ENCODE data around the gene PMM2.

PMM2 gene

DNA sequence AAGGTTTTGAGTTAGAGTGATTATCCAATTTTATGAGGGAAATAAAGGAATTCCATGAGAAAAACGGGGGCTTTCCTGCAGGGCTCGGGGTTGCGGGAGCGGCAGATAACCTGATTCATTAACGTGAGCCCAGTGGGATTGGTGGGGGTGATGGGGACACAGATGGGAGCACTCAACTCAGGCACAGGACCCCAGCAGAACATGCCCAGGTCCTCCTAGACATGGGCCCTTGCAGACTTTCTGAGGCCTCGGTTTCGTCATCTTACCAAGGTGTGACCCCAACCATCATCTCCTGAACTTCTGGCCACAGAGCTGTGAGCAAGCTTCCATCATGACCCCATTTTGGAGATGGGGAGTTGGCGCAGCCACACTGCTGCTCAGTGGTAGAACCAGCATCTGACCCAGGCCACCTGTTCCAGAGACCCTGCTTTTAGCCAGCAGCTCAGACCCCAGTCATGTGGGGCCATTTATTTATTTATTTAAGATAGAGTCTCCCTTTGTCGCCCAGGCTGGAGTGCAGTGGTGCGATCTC, 48.8 kb downstream of the PMM2 start:
- H3K4me3 Mint-ChIP-seq: no peak overlapping the region
- DNase-seq: no peak
- CTCF ChIA-PET: interaction anchor here (0.6 kb wide), 1 partner anchor 272 kb away, joined by 4 read pairs; no protein-coding TSS in a partner anchor
- peaks cover 12% of the 10 kb centered on the region for H3K4me1 Mint-ChIP-seq
- H3K27ac Mint-ChIP-seq: no peak overlapping the region
- peaks cover 25% of the 10 kb centered on the region for H3K36me3 Mint-ChIP-seq
- no peaks in the 10 kb centered on the region for H3K9me3 Mint-ChIP-seq
- no peaks in the 10 kb centered on the region for H3K27me3 Mint-ChIP-seq

DNA sequence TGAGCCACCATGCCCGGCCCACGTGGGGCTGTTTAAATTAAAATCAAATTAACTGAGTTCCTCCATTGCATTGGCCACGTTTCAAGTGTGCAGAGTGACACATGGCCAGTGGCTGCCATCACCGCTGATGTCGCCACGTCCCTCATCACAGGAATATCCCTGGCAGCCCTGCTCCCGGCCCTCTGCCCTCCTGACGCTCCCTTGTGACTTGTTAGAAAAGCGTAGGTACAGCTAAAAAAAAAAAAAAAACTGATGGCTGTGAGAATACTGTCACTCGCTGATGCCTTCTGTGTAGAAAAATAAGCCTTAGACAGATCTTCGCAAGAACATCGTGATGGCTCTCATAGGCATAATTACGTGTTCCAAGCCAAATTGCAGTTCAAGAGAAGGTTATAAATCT, 49.5 kb downstream of the PMM2 start:
- peak overlapping the region; percentile 9 for H3K27ac Mint-ChIP-seq
- no peaks in the 10 kb centered on the region for H3K9me3 Mint-ChIP-seq
- no peak overlapping the region for H3K4me3 Mint-ChIP-seq
- no peaks in the 10 kb centered on the region for H3K27me3 Mint-ChIP-seq
- peak; percentile 4 for DNase-seq
- CTCF ChIA-PET: interaction anchor here (0.6 kb wide), 1 partner anchor 272 kb away, joined by 4 read pairs; no protein-coding TSS in a partner anchor
- H3K36me3 Mint-ChIP-seq: peaks cover 28% of the 10 kb centered on the region
- H3K4me1 Mint-ChIP-seq: peaks cover 15% of the 10 kb centered on the region

DNA sequence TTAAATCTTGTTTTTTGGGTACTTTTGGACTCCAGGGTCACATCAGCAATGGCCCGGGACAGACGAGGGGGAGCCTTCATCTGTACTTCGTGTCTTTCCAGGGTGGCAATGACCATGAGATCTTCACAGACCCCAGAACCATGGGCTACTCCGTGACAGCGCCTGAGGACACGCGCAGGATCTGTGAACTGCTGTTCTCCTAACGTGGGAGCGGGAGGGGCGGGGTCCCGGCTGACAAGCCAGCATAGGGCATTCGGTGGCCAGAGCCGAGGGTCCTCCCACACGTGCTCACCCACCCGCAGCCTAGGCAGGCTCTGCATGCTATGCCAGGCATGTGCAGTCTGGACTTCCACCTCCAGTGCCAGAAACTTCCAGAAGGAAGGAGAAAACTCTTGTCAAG, 50.0 kb downstream of the PMM2 start:
- Mint-ChIP-seq H3K9me3 (no peaks in the 10 kb centered on the region), H3K4me3 (no peak overlapping the region), H3K36me3 (peaks cover 28% of the 10 kb centered on the region), H3K27ac (peak overlapping the region; percentile 9), H3K4me1 (peaks cover 15% of the 10 kb centered on the region), H3K27me3 (no peaks in the 10 kb centered on the region)
- CTCF ChIA-PET: no interaction called here
- peak; percentile 19 for DNase-seq

DNA sequence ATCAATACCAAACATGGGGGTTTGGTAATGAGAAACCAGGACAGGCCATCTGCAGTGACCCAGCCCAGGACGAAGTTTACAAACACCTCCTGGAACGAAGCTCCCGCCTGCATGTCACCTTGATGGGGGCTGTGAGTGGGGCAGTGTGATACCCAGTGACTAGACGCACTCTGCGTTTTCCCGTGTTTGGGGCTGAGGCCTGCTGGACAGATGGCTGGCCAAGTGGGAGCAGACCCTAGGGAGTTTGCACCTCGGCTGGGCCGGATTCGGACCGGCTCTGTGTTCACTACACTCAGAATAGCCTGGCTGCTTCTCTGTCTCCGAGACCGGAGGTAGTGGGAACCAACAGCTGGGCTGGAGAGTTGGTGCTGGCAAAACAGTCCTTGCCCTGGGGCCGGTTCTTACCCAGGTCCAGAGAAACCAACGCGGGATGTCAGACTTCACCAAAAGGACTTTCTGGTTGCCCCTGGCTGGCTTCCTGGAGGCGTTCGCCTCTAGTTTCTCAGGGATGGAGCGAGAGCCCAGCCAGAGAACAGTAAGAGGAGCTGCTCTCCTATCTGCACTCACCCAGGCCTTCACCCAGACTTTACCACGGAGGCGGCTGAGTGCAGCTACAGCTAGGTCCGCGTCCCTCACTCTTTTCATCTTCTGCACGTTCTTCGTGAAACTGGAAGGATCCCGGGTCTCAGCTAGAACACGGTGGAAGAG, 50.7 kb downstream of the PMM2 start:
- no peaks in the 10 kb centered on the region for H3K9me3 Mint-ChIP-seq
- peaks cover 21% of the 10 kb centered on the region for H3K4me1 Mint-ChIP-seq
- no peak overlapping the region for H3K27ac Mint-ChIP-seq
- DNase-seq: peak; percentile 17
- CTCF ChIA-PET: no interaction called here
- no peak overlapping the region for H3K4me3 Mint-ChIP-seq
- peaks cover 35% of the 10 kb centered on the region for H3K36me3 Mint-ChIP-seq
- no peaks in the 10 kb centered on the region for H3K27me3 Mint-ChIP-seq

DNA sequence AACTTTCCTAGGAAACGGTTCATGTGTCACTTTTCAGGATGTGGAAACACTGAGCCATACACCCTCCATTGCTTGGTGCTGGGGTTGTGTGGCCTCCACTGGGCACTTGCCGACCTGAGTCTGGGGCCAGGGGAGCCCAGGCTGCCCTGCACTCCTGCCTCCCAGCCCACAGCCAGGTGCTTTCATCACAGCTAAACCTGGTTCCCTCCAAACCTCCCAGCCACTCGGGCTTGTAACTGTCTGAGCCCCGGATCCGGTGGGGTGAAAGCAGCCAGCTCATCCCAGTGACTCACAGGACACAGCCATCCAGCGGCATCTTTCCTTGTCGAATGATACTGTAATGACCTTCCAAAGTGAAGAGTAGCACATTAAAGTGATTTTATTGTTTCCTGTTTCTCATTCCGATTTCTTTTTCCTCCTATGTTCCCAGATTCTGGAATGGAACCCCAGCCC, 51.3 kb downstream of the PMM2 start:
- Mint-ChIP-seq H3K9me3 (no peaks in the 10 kb centered on the region), H3K27me3 (no peaks in the 10 kb centered on the region), H3K27ac (no peak overlapping the region), H3K4me1 (peaks cover 26% of the 10 kb centered on the region), H3K4me3 (no peak overlapping the region), H3K36me3 (peaks cover 35% of the 10 kb centered on the region)
- CTCF ChIA-PET: no interaction called here
- DNase-seq: no peak

DNA sequence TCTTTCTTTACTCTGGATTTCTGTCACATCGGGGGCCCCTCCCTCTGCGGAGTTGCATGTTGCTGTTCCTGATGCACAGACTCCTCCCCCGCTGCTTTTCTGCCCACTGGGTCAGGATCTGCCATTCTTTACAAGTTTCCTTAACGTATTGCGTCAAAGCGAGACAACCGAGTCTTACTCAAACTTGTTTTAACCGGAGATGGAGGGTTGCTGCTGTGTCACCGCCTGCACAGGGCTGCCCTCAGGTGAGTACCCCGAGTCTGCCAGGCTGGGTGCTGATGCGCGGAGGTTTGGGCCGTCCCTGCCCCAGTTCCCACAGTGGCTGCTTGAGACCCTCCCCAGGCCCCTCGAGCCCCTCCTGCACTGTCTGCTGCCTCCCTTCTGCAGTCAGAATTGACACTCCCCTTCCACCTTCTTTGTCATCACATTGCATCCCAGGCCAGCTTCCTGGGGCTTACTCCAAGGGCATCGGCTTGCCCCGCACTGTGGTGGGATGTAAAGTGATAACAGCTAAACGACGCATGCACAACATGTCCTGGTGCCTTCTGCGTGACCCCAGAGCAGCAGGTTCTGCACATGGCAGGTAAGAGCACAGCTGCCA, 51.9 kb downstream of the PMM2 start:
- Mint-ChIP-seq H3K27ac (peak overlapping the region; percentile 63), H3K27me3 (no peaks in the 10 kb centered on the region), H3K4me3 (no peak overlapping the region), H3K9me3 (no peaks in the 10 kb centered on the region), H3K36me3 (peaks cover 39% of the 10 kb centered on the region), H3K4me1 (peaks cover 32% of the 10 kb centered on the region)
- CTCF ChIA-PET: no interaction called here
- peak; percentile 17 for DNase-seq

DNA sequence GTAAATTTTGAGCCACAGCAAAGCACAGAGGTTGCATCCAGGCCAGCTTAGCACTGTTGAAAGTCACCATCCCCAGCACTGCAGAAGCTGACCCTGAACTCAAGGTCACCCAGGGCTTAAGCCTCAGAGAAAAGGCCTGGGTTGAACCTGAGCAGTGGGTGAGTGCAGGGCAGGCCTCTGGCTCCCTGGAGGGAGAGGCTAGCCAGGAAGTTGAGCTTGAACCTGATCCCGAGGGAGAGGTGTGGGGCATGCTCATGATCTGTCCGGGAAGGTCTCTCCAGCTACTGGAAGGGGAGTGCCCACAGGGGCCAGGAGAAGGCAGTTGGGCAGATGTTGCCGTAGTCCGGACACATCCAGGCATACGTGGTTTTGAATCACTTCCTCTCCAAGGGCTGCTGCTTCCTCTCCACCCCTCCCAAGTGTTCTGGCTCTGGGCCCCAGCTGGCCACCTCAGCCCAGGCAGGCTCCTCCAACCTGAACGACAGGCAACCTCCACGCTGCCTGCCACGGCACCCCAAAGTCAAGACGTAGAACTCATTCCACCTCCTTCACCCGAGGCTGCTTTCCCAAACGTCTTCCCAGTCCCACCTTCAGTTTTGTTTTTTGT, 52.7 kb downstream of the PMM2 start:
- H3K9me3 Mint-ChIP-seq: no peaks in the 10 kb centered on the region
- CTCF ChIA-PET: no interaction called here
- peak overlapping the region; percentile 80 for H3K27ac Mint-ChIP-seq
- H3K4me1 Mint-ChIP-seq: peaks cover 39% of the 10 kb centered on the region
- peaks cover 38% of the 10 kb centered on the region for H3K36me3 Mint-ChIP-seq
- H3K4me3 Mint-ChIP-seq: no peak overlapping the region
- H3K27me3 Mint-ChIP-seq: no peaks in the 10 kb centered on the region
- peak; percentile 31 for DNase-seq

DNA sequence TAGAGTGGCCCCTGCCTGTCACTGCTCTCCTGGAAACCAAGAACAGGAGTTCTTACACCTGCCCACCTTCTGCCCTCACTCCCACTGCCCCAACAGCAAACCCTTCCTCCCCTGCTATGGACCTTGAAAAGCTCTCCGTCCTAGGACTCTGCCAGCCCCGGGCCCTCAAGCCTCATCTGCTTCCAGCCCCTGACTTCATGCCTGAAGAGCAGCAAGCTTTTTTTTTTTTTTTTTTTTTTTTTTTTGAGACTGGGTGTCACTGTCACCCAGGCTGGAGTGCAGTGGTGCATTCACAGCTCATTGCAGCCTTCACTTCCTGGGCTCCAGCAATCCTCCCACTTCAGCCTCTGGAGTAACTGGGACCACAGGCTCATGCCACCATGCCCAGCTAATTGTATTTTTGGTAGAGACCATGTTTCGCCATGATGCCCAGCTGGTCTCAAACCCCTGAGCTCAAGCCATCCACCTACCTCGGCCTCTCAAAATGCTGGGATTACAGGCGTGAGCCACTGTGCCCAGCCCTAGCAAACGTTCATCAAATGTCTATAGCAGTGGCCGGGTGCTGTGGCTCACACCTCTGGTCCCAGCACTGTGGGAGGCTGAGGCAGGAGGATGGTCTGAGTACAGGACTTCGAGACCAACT, 54.2 kb downstream of the PMM2 start:
- peaks cover 49% of the 10 kb centered on the region for H3K4me1 Mint-ChIP-seq
- DNase-seq: peak; percentile 16

DNA sequence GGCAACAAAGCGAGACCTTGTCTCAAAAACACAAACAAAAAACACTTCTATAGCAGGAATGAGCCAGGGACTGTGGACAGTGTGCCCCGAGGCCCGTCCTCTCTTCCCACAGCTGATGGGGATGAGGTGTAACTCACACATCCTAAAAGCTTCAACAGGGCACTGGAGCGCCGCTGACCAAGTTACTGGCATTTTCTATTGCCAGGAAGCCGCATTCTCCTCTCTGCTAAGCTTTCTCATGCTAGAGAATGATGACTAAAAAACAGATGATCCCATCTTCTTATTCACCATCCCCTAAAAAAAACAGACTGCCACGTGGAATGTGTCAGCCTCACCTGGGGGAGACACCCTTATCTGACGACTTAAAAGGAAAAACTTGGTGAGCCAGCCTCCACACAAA, 54.9 kb downstream of the PMM2 start:
- CTCF ChIA-PET: interaction anchor here (1.4 kb wide), 1 partner anchor 28 kb away, joined by 6 read pairs; no protein-coding TSS in a partner anchor
- Mint-ChIP-seq H3K27ac (peak overlapping the region; percentile 7), H3K36me3 (peaks cover 50% of the 10 kb centered on the region)

More for the DNA sequence above, 54.2 kb downstream of the PMM2 start:
- no peaks in the 10 kb centered on the region for H3K27me3 Mint-ChIP-seq
- peak overlapping the region; percentile 70 for H3K27ac Mint-ChIP-seq
- H3K9me3 Mint-ChIP-seq: no peaks in the 10 kb centered on the region
- H3K4me3 Mint-ChIP-seq: no peak overlapping the region
- CTCF ChIA-PET: interaction anchor here (1.4 kb wide), 1 partner anchor 28 kb away, joined by 6 read pairs; no protein-coding TSS in a partner anchor
- H3K36me3 Mint-ChIP-seq: peaks cover 46% of the 10 kb centered on the region

DNA sequence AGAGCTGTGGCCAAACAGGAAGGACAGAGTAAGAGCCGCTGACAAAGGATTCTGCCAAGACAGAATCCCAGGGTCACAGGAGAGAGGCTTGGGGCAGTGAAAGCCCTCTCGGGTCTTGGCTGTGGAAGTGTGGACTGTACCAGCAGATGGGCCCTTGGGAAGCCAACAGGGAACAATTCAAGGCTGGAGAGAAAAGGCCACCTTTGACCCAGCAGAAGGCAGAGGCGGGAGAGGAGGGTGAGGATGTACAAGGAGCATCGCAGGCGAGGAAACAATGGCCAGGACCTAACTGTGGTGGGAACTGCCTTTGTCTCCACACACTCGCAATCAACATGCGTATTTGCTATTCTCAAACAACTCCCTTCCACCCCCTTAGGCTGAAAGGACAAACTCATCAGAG, 55.5 kb downstream of the PMM2 start:
- CTCF ChIA-PET: interaction anchor here (1.1 to 1.4 kb wide), 2 partner anchors 27 to 286 kb away, joined by 4 to 6 read pairs; no protein-coding TSS in a partner anchor
- DNase-seq: peak; percentile 8
- peak overlapping the region; percentile 17 for H3K27ac Mint-ChIP-seq
- peaks cover 54% of the 10 kb centered on the region for H3K36me3 Mint-ChIP-seq
- H3K4me3 Mint-ChIP-seq: no peak overlapping the region
- peaks cover 57% of the 10 kb centered on the region for H3K4me1 Mint-ChIP-seq
- H3K27me3 Mint-ChIP-seq: no peaks in the 10 kb centered on the region
- H3K9me3 Mint-ChIP-seq: no peaks in the 10 kb centered on the region

More for the DNA sequence above, 54.9 kb downstream of the PMM2 start:
- Mint-ChIP-seq H3K9me3 (no peaks in the 10 kb centered on the region), H3K27me3 (no peaks in the 10 kb centered on the region), H3K4me1 (peaks cover 53% of the 10 kb centered on the region), H3K4me3 (no peak overlapping the region)
- peak; percentile 0 for DNase-seq

DNA sequence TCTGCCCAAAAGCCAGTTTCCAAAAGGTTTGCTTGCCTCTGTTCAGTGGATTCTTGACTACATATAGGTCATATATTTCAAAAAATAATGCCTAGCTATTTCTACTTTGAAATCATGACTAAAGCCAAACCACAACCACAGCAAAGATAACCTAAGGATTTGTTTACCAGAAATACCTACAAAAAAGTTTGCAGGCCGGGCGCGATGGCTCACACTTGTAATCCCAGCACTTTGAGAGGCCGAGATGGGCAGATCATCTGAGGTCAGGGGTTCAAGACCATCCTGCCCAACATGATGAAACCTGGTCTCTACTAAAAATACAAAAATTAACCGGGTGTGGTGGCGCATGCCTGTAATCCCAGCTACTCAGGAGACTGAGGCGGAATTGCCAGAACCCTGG, 56.0 kb downstream of the PMM2 start:
- Mint-ChIP-seq H3K4me1 (peaks cover 61% of the 10 kb centered on the region), H3K9me3 (no peaks in the 10 kb centered on the region), H3K4me3 (no peak overlapping the region), H3K27ac (peak overlapping the region; percentile 17), H3K36me3 (peaks cover 58% of the 10 kb centered on the region), H3K27me3 (no peaks in the 10 kb centered on the region)
- peak; percentile 17 for DNase-seq
- CTCF ChIA-PET: interaction anchor here (1.1 to 2.7 kb wide), 2 partner anchors 26 to 286 kb away, joined by 4 to 13 read pairs; no protein-coding TSS in a partner anchor

DNA sequence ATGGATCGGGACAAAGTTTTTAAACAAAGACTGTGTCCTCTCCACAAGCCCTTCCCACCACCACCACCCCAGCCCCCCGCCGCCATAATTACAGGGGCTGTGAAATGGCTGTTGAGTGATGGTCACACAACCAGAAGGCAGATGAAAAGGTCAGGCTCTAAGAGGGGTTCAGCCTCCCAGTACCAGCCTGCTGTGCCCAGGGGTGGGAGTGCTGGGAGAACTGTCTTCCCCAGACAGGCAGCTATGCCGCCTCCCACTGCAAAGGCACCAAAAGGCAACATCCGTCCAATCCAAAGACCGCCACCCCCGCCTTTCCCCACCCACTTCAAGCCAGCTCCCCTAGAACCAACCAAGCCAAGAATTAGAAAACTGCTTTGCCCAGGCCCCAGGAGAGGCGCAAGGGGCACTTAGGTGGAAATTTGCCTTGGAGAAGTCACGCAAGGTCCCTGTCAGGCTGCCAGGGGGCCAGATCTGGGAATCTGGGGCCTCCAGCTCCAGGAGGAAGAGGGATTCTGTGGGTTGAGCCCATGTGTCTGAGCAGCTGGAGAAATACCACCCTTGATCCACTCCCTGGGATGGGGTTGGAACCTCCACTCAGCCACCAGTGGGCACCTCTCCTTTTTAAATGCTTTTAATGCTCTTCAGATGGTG, 56.8 kb downstream of the PMM2 start:
- Mint-ChIP-seq H3K27ac (peak overlapping the region; percentile 28), H3K4me1 (peaks cover 65% of the 10 kb centered on the region), H3K9me3 (no peaks in the 10 kb centered on the region), H3K27me3 (no peaks in the 10 kb centered on the region), H3K4me3 (no peak overlapping the region), H3K36me3 (peaks cover 60% of the 10 kb centered on the region)
- peak; percentile 15 for DNase-seq
- CTCF ChIA-PET: interaction anchor here (1.1 to 2.7 kb wide), 2 partner anchors 25 to 285 kb away, joined by 4 to 13 read pairs; no protein-coding TSS in a partner anchor

DNA sequence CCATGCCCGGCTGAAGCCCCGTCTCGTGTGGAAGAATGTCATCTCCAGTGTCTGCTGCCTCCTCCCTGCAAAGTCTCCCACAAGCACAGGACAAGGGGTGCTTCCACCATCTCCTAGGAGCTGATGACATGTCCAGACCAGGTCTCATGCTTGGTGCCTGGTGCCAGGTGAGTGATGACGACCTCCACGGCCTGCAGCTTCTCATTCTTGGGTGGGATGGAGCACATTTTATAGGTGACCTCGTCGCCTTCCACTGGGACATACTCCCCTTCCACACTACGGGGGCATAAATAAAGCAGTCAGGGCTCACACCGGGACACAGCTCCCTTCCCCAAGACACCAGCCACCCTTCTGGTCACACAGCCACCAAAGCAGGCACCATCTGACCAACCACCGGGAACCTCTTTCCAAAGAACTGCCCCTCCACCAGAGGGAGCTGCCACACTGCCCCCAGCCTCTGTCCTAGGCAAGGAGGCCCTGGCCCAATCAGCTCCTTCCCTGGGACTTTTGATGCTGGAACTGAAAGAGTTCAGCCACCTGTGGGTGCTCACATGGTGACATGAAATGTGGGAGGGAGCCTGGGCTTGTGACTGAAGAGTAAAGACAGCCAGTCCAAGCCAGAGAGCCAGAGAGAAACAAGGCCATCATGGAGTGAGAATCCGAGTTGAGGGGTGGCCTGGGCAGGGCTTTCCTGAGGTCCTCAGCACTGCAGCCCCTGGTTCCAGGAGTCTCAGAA, 57.6 kb downstream of the PMM2 start:
- H3K27me3 Mint-ChIP-seq: no peaks in the 10 kb centered on the region
- peak; percentile 34 for DNase-seq
- CTCF ChIA-PET: interaction anchor here (2.7 kb wide), 1 partner anchor 25 kb away, joined by 13 read pairs; no protein-coding TSS in a partner anchor
- peaks cover 66% of the 10 kb centered on the region for H3K4me1 Mint-ChIP-seq
- no peak overlapping the region for H3K4me3 Mint-ChIP-seq
- H3K36me3 Mint-ChIP-seq: peaks cover 57% of the 10 kb centered on the region
- no peaks in the 10 kb centered on the region for H3K9me3 Mint-ChIP-seq
- peak overlapping the region; percentile 72 for H3K27ac Mint-ChIP-seq

All from activated naive CD4-positive, alpha-beta T cell treated with anti-CD3 and anti-CD28 coated beads, Interleukin-2, amount 10 ng/mL, durations not matched to agents 7 days and 5 days (primary cell).